MCF 10A (cell line): ENCODE results near the gene ADM2. TPM values are rescaled to one million over a fixed set of nuclear protein-coding genes. Genes with fewer than 3 reads are reported as not detected.
A peak's percentile ranks its signal among the peaks of the same experiment; 100 is the strongest.
"Not testable (repeated sequence)": the region's sequence is repeated elsewhere in the genome, so short reads cannot be mapped to it uniquely, and the experiment has no call there.

ENCODE experiments used
- BruUV-seq: library from RNA; stranded (reverse); fragments of 400-500 nt; replicated peaks from 2 replicates; lab custom pipeline; 2021; lab: Mats Ljungman, UMichigan
- CTCF ChIA-PET: fragments of 300-600 bp; sonication (Branson Sonifier 250); formaldehyde crosslinking; extraction: SDS; loops from one replicate; lab custom pipeline; 2021; ENCODE audit warnings: antibody characterized with exemption, inconsistent platforms; lab: Yijun Ruan, JAX
- POLR2A ChIA-PET: fragments of 300-600, 350-650 bp; sonication (Branson Sonifier 250); formaldehyde crosslinking; extraction: SDS; loops from one replicate; lab custom pipeline; 2020; ENCODE audit warnings: antibody characterized with exemption, inconsistent platforms; lab: Yijun Ruan, JAX
- DNase-seq: peaks from one replicate; pipeline ENCODE4 v3.0.0-alpha.2; 2018; ENCODE audit not compliant: unreplicated experiment
- H3K27ac Mint-ChIP-seq: one replicate; pipeline ENCODE4 v1.8.0; 2022; ENCODE audit warnings: mild to moderate bottlenecking, low read depth, mixed read lengths; ENCODE audit not compliant: unreplicated experiment
- H3K27me3 Mint-ChIP-seq: one replicate; pipeline ENCODE4 v1.8.0; 2022; ENCODE audit warnings: mixed read lengths; ENCODE audit not compliant: insufficient read depth, unreplicated experiment
- H3K36me3 Mint-ChIP-seq: one replicate; pipeline ENCODE4 v1.8.0; 2022; ENCODE audit warnings: mild to moderate bottlenecking, moderate library complexity, mixed read lengths; ENCODE audit not compliant: insufficient read depth, unreplicated experiment
- H3K4me1 Mint-ChIP-seq: one replicate; pipeline ENCODE4 v1.8.0; 2022; ENCODE audit warnings: mixed read lengths; ENCODE audit not compliant: insufficient read depth, unreplicated experiment
- H3K4me3 Mint-ChIP-seq: one replicate; pipeline ENCODE4 v1.8.0; 2022; ENCODE audit warnings: mild to moderate bottlenecking, moderate library complexity, mixed read lengths; ENCODE audit not compliant: unreplicated experiment
- H3K9me3 Mint-ChIP-seq: one replicate; pipeline ENCODE4 v1.8.0; 2022; ENCODE audit warnings: mixed read lengths; ENCODE audit not compliant: unreplicated experiment
- intact Hi-C: fragments of 100-400 bp; cut with micrococcal nuclease; formaldehyde crosslinking; loops from 2 replicates; pipeline ENCODE4 v1.14.1; 2022
- total RNA-seq: library from RNA; stranded (reverse); gene quantifications from 2 replicates; pipeline ENCODE4 v1.2.3, GENCODE V29; 2022
- TF ChIP-seq, protein P1 (sequence below): fragments of 200-600 bp; IDR thresholded peaks from one replicate; pipeline ENCODE4 v1.8.0; 2022; ENCODE audit warnings: antibody characterized with exemption, mild to moderate bottlenecking; ENCODE audit not compliant: unreplicated experiment

Gene ADM2
- total RNA-seq, 1 experiment from 2014 or later = 39.7 TPM

DNA sequence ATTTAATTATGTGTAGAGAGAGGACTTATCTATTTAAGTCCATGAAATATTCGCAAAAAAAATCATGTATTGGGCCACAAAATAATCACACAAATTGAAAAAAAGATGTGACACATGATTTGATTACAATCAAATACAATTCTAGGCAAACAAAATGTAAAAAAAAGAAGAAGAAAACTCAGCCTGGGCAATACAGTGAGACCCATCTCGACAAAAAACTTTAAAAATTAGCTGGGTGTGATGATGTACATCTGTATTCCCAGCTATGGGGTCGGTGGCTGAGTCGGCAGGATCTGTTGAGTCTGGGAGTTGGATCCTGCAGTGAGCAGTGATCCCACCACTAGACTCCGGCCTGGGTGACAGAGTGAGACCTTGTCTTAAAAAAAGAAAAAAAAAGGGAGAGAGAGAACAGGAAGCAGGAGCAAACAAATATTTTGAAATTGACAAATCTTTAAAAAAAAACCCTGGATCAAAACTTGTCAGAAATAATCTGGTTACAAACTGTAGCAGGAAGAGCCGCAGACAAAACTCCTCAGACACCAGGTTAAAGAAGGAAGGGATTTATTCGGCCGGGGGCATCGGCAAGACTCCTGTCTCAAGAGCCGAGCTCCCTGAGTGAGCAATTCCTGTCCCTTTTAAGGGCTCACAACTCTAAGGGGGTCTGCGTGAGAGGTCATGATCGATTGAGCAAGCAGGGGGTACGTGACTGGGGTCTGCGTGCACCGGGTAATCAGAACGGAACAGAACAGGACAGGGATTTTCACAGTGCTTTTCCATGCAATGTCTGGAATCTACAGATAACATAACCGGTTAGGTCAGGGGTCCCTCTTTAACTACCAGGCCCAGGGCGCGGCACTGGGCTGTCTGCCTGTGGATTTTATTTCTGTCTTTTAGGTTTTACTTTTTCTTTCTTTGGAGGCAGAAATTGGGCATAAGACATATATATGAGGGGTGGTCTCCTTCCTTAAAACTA, 51.8 kb downstream of the ADM2 start:
- ChIA-PET POLR2A (interaction anchor here (1.0 to 2.3 kb wide), 3 partner anchors 25 to 88 kb away, joined by 3 to 8 read pairs (median 5); partner anchors contain the start of genes LMF2, NCAPH2 and SYCE3), CTCF (no interaction called here)
- H3K4me1 Mint-ChIP-seq = peaks cover 21% of the 10 kb centered on the region
- peak overlapping the region; percentile 85 for H3K4me3 Mint-ChIP-seq
- H3K36me3 Mint-ChIP-seq = peaks cover 25% of the 10 kb centered on the region
- peak overlapping the region; percentile 97 for H3K27ac Mint-ChIP-seq
- no TSS peak for BruUV-seq
- DNase-seq = no peak
- intact Hi-C loops = loop anchor here (1.0 kb wide), 1 partner anchor 8 kb away; no protein-coding TSS in a partner anchor
- no peaks in the 10 kb centered on the region for H3K9me3 Mint-ChIP-seq
- H3K27me3 Mint-ChIP-seq = no peaks in the 10 kb centered on the region
- TF ChIP-seq, protein P1, sequence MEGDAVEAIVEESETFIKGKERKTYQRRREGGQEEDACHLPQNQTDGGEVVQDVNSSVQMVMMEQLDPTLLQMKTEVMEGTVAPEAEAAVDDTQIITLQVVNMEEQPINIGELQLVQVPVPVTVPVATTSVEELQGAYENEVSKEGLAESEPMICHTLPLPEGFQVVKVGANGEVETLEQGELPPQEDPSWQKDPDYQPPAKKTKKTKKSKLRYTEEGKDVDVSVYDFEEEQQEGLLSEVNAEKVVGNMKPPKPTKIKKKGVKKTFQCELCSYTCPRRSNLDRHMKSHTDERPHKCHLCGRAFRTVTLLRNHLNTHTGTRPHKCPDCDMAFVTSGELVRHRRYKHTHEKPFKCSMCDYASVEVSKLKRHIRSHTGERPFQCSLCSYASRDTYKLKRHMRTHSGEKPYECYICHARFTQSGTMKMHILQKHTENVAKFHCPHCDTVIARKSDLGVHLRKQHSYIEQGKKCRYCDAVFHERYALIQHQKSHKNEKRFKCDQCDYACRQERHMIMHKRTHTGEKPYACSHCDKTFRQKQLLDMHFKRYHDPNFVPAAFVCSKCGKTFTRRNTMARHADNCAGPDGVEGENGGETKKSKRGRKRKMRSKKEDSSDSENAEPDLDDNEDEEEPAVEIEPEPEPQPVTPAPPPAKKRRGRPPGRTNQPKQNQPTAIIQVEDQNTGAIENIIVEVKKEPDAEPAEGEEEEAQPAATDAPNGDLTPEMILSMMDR = no peak

DNA sequence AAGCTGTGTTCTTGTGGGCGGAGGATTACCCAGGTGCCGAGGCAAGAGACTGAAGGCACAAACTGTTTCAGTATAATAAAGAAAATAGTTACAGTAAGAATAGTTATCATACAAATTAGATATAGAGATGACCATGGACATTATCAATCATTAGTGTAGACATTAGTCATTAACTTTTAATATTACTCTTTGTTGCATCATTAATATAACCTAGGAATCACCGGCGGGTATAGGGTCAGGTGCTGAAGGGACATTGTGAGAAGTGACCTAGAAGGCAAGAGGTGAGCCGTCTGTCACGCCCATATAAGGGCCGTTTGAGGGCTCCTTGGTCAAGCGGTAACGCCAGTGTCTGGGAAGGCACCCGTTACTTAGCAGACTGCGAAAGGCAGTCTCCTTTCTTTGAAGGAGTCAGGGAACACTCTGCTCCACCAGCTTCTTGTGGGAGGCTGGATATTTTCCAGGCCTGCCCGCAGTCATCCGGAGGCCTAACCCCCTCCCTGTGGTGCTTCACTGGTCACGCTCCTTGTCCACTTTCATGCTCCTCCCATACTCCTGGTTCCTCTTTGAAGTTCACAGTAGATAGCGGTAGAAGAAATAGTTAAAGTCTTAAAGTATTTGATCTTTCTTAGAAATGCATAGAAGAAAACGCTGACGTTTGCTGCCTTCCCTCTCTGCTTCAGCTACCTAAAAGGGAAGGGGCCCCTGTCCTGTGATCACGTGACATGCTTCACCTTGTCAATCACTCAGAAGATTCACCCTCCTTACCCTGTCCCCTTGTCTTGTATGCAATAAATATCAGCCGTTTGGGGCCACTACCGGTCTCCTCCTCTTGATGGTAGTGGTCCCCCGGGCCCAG, 52.7 kb downstream of the ADM2 start:
- POLR2A ChIA-PET = interaction anchor here (1.0 to 1.2 kb wide), 2 partner anchors 16 to 29 kb away, joined by 3 to 5 read pairs; partner anchors contain the start of gene SYCE3
- BruUV-seq, H3K4me3 Mint-ChIP-seq, H3K27ac Mint-ChIP-seq, DNase-seq, H3K27me3 Mint-ChIP-seq, intact Hi-C loops, H3K9me3 Mint-ChIP-seq: not testable (repeated sequence)
- CTCF ChIA-PET = interaction anchor here (0.7 kb wide), 1 partner anchor 172 kb away, joined by 3 read pairs; no protein-coding TSS in a partner anchor
- peaks cover 20% of the 10 kb centered on the region for H3K4me1 Mint-ChIP-seq
- H3K36me3 Mint-ChIP-seq = peaks cover 17% of the 10 kb centered on the region

- POLR2A ChIA-PET = interaction anchor here (1.2 to 9.2 kb wide), 2 partner anchors 8 to 15 kb away, joined by 5 to 170 read pairs; partner anchors contain the start of genes SCO2 and TYMP
- CTCF ChIA-PET = interaction anchor here (0.7 to 1.3 kb wide), 3 partner anchors 28 to 173 kb away, joined by 3 to 4 read pairs (median 3); partner anchors contain the start of gene SYCE3
- no peak overlapping the region for H3K27ac Mint-ChIP-seq
- no peak for DNase-seq
- H3K9me3 Mint-ChIP-seq = no peaks in the 10 kb centered on the region
- H3K36me3 Mint-ChIP-seq = peaks cover 11% of the 10 kb centered on the region
- H3K4me3 Mint-ChIP-seq = no peak overlapping the region
- no peaks in the 10 kb centered on the region for H3K27me3 Mint-ChIP-seq
- intact Hi-C loops = no loop called here
- TF ChIP-seq, protein P1 = no peak
- H3K4me1 Mint-ChIP-seq = peaks cover 20% of the 10 kb centered on the region
- no TSS peak for BruUV-seq
Observed at GRCh38 chr22:50535113-50535512, 53.8 kb downstream of the ADM2 start.

Other genes with a start within 250 kb of the ADM2 start
- gene TUBGCP6, start 236.5 kb upstream of the ADM2 start, total RNA-seq = 27.6 and 27.9 TPM in 2 replicates
- 27.5 and 29.2 TPM in 2 replicates for gene HDAC10, start 230.3 kb upstream of the ADM2 start, total RNA-seq
- gene MAPK12, start 219.9 kb upstream of the ADM2 start, total RNA-seq = 24.9 and 25.0 TPM in 2 replicates
- gene MAPK11, start 211.2 kb upstream of the ADM2 start, total RNA-seq = 10.4 and 11.9 TPM in 2 replicates
- gene PLXNB2, start 173.9 kb upstream of the ADM2 start, total RNA-seq = 199 and 200 TPM in 2 replicates
- 4.0 and 5.5 TPM in 2 replicates for gene DENND6B, start 154.5 kb upstream of the ADM2 start, total RNA-seq
- gene PPP6R2, start 138.2 kb upstream of the ADM2 start, total RNA-seq = 28.4 and 30.1 TPM in 2 replicates
- gene SBF1, start 6.5 kb upstream of the ADM2 start, total RNA-seq = 82.1 and 106 TPM in 2 replicates
- gene MIOX, start 5.3 kb downstream of the ADM2 start, total RNA-seq = 0.63 and 1.6 TPM in 2 replicates
- gene LMF2, start 26.2 kb downstream of the ADM2 start, total RNA-seq = 49.4 and 50.9 TPM in 2 replicates
- gene NCAPH2, start 26.7 kb downstream of the ADM2 start, total RNA-seq = 31.6 and 39.8 TPM in 2 replicates
- 2.4 and 5.4 TPM in 2 replicates for gene SCO2, start 44.1 kb downstream of the ADM2 start, total RNA-seq
- 41.0 and 54.4 TPM in 2 replicates for gene TYMP, start 48.5 kb downstream of the ADM2 start, total RNA-seq
- 0.98 and 4.1 TPM in 2 replicates for gene KLHDC7B, start 64.4 kb downstream of the ADM2 start, total RNA-seq
- gene SYCE3, start 81.4 kb downstream of the ADM2 start, total RNA-seq = 0.82 and 1.2 TPM in 2 replicates
- 52.2 and 57.3 TPM in 2 replicates for gene CPT1B, start 96.9 kb downstream of the ADM2 start, total RNA-seq
- gene CHKB, start 101.3 kb downstream of the ADM2 start, total RNA-seq = 51.4 and 60.6 TPM in 2 replicates
- 1.2 and 2.5 TPM in 2 replicates for gene MAPK8IP2, start 119.2 kb downstream of the ADM2 start, total RNA-seq
- 21.3 and 22.0 TPM in 2 replicates for gene ARSA, start 146.6 kb downstream of the ADM2 start, total RNA-seq
- 1.2 and 1.9 TPM in 2 replicates for gene SHANK3, start 191.3 kb downstream of the ADM2 start, total RNA-seq